GM12874 (cell line): Measurements from ENCODE around the gene TSNAX.

Experiments
- TF ChIP-seq, protein P1 (sequence below): IDR thresholded peaks from 2 replicates; pipeline ENCODE4 v1.5.1; 2011; ENCODE audit warnings: low read depth, mild to moderate bottlenecking, control low read depth, low read length, moderate library complexity; ENCODE audit not compliant: insufficient read depth

The TSNAX gene

DNA sequence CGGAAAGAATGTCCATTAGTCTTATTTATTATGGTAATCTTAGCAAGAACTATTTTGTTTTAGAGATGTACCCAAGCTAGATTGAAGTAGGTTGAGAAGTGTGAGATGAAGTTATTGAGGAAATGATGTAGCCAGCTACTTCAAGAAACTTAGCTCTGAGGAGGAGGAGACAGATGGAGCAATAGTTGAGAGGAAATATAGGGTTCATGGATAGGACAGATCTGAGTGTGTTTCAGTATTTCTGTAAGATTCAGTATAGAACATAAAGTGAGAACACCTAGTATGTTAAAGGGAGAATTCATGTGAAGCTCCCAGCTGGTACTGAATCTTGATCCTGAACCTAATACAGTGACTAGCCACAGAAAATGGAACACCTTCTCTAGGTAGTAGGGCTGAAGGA lies 28.9 kb downstream of the TSNAX start:
- TF ChIP-seq, protein P1, sequence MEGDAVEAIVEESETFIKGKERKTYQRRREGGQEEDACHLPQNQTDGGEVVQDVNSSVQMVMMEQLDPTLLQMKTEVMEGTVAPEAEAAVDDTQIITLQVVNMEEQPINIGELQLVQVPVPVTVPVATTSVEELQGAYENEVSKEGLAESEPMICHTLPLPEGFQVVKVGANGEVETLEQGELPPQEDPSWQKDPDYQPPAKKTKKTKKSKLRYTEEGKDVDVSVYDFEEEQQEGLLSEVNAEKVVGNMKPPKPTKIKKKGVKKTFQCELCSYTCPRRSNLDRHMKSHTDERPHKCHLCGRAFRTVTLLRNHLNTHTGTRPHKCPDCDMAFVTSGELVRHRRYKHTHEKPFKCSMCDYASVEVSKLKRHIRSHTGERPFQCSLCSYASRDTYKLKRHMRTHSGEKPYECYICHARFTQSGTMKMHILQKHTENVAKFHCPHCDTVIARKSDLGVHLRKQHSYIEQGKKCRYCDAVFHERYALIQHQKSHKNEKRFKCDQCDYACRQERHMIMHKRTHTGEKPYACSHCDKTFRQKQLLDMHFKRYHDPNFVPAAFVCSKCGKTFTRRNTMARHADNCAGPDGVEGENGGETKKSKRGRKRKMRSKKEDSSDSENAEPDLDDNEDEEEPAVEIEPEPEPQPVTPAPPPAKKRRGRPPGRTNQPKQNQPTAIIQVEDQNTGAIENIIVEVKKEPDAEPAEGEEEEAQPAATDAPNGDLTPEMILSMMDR, result no peak

DNA sequence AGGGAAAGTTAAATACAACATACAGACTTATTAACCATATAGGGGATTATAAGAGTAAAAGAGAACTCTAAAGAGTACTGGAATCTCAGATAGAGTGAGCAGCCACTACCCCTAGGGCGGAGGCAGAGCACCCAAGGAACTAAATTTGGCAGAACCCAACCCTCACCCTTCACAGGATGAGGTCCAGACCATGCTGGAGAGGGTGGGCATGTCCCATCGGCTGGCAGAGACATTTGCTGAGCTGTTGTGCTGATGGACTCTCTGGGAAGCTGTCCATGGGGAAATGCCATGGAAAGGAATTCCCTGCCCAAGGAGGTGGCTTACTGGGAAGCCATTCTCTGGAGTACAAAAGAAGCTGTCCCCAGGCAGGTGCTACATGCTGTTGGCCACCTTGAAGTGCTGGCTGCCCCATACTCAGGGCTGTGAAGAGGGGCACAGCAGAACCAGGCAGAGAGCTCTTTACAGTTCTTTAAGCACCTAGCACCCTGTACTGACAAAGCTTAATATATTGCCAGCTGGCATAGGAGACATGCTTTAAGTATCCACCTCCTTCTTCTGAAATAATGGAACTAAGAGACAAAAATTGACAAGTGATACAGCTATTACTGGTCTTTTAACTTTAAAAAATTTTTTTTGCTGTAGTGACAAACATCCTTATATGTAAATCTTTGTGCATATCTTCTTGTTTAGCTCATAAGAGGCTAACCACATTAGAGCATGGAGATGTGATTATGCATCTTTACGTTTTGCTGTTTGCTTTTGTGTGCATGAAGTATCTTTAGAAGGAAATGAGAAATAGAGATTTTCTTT lies 29.6 kb downstream of the TSNAX start:
- TF ChIP-seq, protein P1, result no peak

DNA sequence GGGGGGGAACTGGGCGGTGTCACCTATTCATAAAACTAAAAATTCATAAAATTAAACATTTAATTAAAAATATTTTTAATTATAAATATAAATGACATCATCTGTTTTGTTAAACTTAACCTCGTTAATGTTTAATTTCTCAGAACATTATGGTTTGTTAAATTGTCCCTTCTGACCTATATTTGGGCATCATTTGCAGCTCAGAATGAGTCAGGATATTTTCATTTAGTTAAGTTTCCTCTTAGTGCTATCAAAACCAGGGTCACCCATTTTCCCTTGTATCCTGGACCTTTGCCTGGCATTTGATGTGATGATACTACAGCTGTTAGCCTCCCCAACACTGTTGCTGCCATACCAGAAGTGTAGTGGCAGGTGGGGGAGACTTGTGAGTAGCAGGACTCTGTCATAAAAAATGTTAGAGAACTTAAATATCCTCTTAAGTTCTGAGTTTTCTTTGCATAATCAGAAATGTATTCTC lies 30.3 kb downstream of the TSNAX start:
- TF ChIP-seq, protein P1, result no peak

DNA sequence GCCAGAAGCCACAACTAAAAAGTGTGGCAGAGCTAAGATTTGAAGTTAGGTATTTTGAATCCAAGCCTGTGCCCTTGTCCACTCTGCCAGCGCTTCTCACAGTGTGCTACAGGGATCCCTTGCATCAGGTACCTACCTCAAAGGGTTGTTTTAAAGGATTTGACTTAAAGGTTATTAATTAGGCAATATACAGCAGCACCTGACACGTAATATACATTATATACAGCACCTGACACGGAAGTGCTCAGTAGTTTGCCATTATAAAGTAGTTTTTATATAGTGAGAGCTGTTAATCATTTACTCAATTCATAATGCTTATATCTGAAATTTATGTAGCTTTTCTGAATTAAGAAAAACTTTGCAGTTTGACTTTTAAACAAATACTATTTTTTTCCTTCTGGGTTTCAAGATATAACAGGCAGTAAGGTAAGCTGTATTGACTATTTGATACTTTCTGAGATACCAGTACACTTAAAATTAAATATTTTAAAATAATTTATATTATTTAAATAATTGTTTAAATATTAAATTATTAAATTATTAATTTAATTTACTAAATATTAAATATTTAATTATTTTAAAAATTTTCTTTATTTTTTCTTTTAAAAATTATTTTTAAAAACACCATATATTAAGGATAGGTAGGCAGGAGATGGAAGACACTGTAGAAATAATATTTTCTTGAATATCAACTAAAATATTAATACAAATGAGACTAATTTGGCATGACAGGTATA lies 33.3 kb downstream of the TSNAX start:
- TF ChIP-seq, protein P1, result no peak

DNA sequence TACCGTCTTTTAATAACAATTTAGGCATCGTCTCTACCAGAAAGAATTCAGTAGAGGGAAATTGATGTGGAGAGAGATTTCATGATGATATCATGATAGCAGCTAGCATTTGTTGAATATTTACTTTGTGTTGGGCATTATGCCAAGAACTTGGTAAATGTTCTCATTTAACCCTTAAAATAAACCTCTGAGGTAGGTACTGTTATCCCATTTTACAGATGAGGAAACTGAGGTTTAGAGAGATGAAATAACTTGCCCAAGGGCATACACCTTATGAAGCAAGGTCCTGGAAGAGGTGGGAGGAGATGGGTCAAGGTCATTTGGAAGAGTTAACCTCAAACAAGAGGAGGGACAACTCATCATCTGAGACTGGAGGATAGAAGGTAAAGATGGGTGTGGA lies 34.8 kb downstream of the TSNAX start:
- TF ChIP-seq, protein P1, result no peak

DNA sequence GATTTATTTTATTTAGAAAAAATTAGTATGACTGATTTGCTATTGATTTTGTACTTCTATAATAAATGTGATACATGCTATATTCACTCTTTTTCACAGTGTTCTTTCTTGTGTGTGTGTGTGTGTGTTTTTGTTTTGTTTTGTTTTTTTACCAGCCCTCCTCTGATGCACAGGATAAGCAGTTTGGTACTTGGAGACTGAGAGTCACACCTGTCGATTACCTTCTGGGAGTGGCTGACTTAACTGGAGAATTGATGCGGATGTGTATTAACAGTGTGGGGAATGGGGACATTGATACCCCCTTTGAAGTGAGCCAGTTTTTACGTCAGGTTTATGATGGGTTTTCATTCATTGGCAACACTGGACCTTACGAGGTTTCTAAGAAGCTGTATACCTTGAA lies 35.9 kb downstream of the TSNAX start:
- TF ChIP-seq, protein P1, result no peak

DNA sequence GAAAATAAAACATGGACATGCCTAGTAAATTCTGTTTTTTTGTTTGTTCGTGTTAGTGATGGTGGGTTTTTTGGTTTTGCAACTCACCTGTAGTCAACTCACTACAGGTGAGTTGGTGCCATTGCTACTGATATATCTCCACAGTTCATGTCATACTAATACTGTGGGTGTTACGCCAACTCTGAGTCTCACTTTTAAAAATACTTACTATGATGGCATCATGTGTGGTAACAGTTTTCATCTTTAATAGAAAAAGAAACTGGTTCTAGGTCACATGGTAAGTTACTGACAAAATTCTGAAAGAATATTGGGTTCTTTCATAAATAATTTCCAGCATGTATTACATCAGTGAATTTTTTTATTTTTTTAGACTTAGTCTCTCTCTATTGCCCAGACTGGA lies 38.0 kb downstream of the TSNAX start:
- TF ChIP-seq, protein P1, result no peak
